ENCODE measurements around the gene STAG3. TPM values are rescaled to one million over a fixed set of nuclear protein-coding genes. Genes with fewer than 3 reads are reported as not detected.
A peak's percentile ranks its signal among the peaks of the same experiment; 100 is the strongest.

STAG3 gene
- total and polyA plus RNA-seq, 9 of the 15 experiments (the other 6 are each of a cell fraction or from before 2014, with no cell fraction given): 0.54 to 2.5 (median 1.7) TPM

DNA sequence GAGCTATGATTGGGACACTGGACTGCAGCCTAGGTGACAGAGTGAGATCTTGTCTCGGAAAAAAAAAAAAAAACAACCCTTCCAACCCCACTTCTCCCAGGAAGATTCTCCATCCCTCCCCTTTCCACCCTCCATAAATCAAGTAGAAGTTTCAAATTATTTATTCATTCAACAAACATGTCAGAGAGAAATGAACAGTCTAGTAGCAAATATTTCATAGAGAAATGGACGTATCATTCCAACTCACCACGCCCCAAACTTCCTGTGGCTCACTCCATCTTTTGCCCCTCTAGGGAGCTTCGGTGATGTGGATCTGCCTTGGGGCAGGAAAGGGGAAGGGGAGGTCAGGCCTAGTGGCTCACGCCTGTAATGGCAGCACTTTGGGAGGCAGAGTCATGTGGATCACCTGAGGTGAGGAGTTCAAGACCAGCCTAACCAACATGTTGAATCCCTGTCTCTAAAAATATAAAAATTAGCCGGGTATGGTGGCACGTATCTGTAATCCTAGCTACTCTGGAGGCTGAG, 18.6 kb upstream of the STAG3 start (continued):
- TF ChIP-seq, protein P1, sequence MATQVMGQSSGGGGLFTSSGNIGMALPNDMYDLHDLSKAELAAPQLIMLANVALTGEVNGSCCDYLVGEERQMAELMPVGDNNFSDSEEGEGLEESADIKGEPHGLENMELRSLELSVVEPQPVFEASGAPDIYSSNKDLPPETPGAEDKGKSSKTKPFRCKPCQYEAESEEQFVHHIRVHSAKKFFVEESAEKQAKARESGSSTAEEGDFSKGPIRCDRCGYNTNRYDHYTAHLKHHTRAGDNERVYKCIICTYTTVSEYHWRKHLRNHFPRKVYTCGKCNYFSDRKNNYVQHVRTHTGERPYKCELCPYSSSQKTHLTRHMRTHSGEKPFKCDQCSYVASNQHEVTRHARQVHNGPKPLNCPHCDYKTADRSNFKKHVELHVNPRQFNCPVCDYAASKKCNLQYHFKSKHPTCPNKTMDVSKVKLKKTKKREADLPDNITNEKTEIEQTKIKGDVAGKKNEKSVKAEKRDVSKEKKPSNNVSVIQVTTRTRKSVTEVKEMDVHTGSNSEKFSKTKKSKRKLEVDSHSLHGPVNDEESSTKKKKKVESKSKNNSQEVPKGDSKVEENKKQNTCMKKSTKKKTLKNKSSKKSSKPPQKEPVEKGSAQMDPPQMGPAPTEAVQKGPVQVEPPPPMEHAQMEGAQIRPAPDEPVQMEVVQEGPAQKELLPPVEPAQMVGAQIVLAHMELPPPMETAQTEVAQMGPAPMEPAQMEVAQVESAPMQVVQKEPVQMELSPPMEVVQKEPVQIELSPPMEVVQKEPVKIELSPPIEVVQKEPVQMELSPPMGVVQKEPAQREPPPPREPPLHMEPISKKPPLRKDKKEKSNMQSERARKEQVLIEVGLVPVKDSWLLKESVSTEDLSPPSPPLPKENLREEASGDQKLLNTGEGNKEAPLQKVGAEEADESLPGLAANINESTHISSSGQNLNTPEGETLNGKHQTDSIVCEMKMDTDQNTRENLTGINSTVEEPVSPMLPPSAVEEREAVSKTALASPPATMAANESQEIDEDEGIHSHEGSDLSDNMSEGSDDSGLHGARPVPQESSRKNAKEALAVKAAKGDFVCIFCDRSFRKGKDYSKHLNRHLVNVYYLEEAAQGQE (IDR thresholded peaks at IDR 0.05; ENCODE audit: borderline replicate concordance): no peak
- TF ChIP-seq, protein P1 (CRISPR knock-in tag; IDR thresholded peaks at IDR 0.05; ENCODE audit: low read depth): no peak
- 0 out of 2 replicates have a peak, but pooled peaks have one; percentile 0 for TF ChIP-seq HLTF (IDR thresholded peaks at IDR 0.05)
- TF ChIP-seq FOXJ2 (tag; IDR thresholded peaks at IDR 0.05): no peak
- TF ChIP-seq MYBL2 (IDR thresholded peaks at IDR 0.05; ENCODE audit: low read depth): no peak
- no peak for TF ChIP-seq MYBL2 (CRISPR knock-in tag; IDR thresholded peaks at IDR 0.05; ENCODE audit: borderline replicate concordance)
- TF ChIP-seq SMARCE1 (IDR thresholded peaks at IDR 0.05): no peak
- no peak for TF ChIP-seq SAFB (IDR thresholded peaks at IDR 0.05; ENCODE audit: borderline replicate concordance, low read depth, low read length)
- TF ChIP-seq, protein P2, sequence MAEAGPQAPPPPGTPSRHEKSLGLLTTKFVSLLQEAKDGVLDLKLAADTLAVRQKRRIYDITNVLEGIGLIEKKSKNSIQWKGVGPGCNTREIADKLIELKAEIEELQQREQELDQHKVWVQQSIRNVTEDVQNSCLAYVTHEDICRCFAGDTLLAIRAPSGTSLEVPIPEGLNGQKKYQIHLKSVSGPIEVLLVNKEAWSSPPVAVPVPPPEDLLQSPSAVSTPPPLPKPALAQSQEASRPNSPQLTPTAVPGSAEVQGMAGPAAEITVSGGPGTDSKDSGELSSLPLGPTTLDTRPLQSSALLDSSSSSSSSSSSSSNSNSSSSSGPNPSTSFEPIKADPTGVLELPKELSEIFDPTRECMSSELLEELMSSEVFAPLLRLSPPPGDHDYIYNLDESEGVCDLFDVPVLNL (CRISPR knock-in tag; IDR thresholded peaks at IDR 0.05; ENCODE audit: low read depth): no peak
- TF ChIP-seq, protein P3, sequence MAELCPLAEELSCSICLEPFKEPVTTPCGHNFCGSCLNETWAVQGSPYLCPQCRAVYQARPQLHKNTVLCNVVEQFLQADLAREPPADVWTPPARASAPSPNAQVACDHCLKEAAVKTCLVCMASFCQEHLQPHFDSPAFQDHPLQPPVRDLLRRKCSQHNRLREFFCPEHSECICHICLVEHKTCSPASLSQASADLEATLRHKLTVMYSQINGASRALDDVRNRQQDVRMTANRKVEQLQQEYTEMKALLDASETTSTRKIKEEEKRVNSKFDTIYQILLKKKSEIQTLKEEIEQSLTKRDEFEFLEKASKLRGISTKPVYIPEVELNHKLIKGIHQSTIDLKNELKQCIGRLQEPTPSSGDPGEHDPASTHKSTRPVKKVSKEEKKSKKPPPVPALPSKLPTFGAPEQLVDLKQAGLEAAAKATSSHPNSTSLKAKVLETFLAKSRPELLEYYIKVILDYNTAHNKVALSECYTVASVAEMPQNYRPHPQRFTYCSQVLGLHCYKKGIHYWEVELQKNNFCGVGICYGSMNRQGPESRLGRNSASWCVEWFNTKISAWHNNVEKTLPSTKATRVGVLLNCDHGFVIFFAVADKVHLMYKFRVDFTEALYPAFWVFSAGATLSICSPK (IDR thresholded peaks at IDR 0.05; ENCODE audit: borderline replicate concordance): peak; percentile 78; the same call in 1 of the 2 replicates
- no peak for TF ChIP-seq NR2C2 (CRISPR knock-in tag; IDR thresholded peaks at IDR 0.05)
- TF ChIP-seq NR2C2 (tag; IDR thresholded peaks at IDR 0.05): no peak; the same call in 1 of the 2 replicates
- no peak for TF ChIP-seq ETV6 (IDR thresholded peaks at IDR 0.05; ENCODE audit: borderline replicate concordance in 1 of 2, low read depth in 2 of 2, low read length in 1 of 2)
- no peak for TF ChIP-seq ETV6 (CRISPR knock-in tag; IDR thresholded peaks at IDR 0.05; ENCODE audit: borderline replicate concordance)
- no peak for TF ChIP-seq ZSCAN29 (IDR thresholded peaks at IDR 0.05)
- TF ChIP-seq BCOR (IDR thresholded peaks at IDR 0.05): peak; percentile 42; the same call in 1 of the 2 replicates
- no peak for TF ChIP-seq EHMT2 (IDR thresholded peaks at IDR 0.05)
- no peak for TF ChIP-seq NR3C1 (CRISPR knock-in tag; IDR thresholded peaks at IDR 0.05)
- TF ChIP-seq, protein P4, sequence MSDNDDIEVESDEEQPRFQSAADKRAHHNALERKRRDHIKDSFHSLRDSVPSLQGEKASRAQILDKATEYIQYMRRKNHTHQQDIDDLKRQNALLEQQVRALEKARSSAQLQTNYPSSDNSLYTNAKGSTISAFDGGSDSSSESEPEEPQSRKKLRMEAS (CRISPR knock-in tag; IDR thresholded peaks at IDR 0.05): no peak
- no peak for TF ChIP-seq RHOXF2B (CRISPR knock-in tag; conservative IDR thresholded peaks at IDR 0.05)

All from K562 (cell line).